Measurements from ENCODE around the gene EEPD1. TPM values are rescaled to one million over a fixed set of nuclear protein-coding genes. Genes with fewer than 3 reads are reported as not detected.
A peak's percentile ranks its signal among the peaks of the same experiment; 100 is the strongest.

Gene EEPD1
- total and polyA plus RNA-seq, 4 donors: 2.3 to 12.3 (median 7.1) TPM

GRCh38 chr7:36154255-36155212, 1.5 kb downstream of the EEPD1 start:
- H3K27ac ChIP-seq (ENCODE audit: low read depth in 1 of 2, low read length in 2 of 2): peak overlapping the region; percentile 93 to 95

GRCh38 chr7:36155811-36156361, 2.8 kb downstream of the EEPD1 start:
- peak; percentile 40 for DNase-seq (ENCODE audit: low spot score)
- peak overlapping the region; percentile 64 to 69 for H3K27ac ChIP-seq (ENCODE audit: low read depth in 1 of 2, low read length in 2 of 2)
- peaks cover 14 to 72% (median 54%) of the 10 kb centered on the region in 4 donors for H3K4me1 ChIP-seq (ENCODE audit: control insufficient read depth in 4 of 4, insufficient read depth in 4 of 4, low read length in 3 of 4)
- peak overlapping the region; percentile 73 to 85 (median 81) for H3K4me3 ChIP-seq (ENCODE audit: low read depth in 1 of 3, low read length in 3 of 3)
- TF ChIP-seq FOXA2 (IDR thresholded peaks at IDR 0.05) (no peak), MAX (IDR thresholded peaks at IDR 0.05) (peak; percentile 49), SP1 (IDR thresholded peaks at IDR 0.05) (peak; percentile 76), ATF3 (IDR thresholded peaks at IDR 0.05) (peak; percentile 57), YY1 (IDR thresholded peaks at IDR 0.05) (peak; percentile 57), RXRA (IDR thresholded peaks at IDR 0.05) (peak; percentile 96 to 97), ZBTB33 (IDR thresholded peaks at IDR 0.05) (no peak), CTCF (IDR thresholded peaks at IDR 0.05; ENCODE audit: low read depth, low read length, missing input control) (no peak), EGR1 (IDR thresholded peaks at IDR 0.05; ENCODE audit: low read depth in 2 of 2) (no peak), TAF1 (conservative IDR thresholded peaks at IDR 0.05) (no peak), GABPA (IDR thresholded peaks at IDR 0.05 in 1 of 2, conservative IDR thresholded peaks at IDR 0.05 in 1 of 2) (no peak), JUND (IDR thresholded peaks at IDR 0.05) (peak; percentile 59 to 75), REST (IDR thresholded peaks at IDR 0.05) (peak; percentile 55), HNF4A (conservative IDR thresholded peaks at IDR 0.05) (peak; percentile 60 to 83), FOXA1 (IDR thresholded peaks at IDR 0.05) (no peak), RAD21 (IDR thresholded peaks at IDR 0.05) (peak; percentile 64 to 75), HNF4G (IDR thresholded peaks at IDR 0.05) (peak; percentile 14), NR2F2 (IDR thresholded peaks at IDR 0.05) (peak; percentile 25)
- no peaks in the 10 kb centered on the region for H3K36me3 ChIP-seq (ENCODE audit: control insufficient read depth in 4 of 4, insufficient read depth in 3 of 4, low read depth in 1 of 4, low read length in 3 of 4)
- H3K27me3 ChIP-seq (ENCODE audit: control insufficient read depth in 4 of 4, insufficient read depth in 4 of 4, low read length in 3 of 4): no peaks in the 10 kb centered on the region
- 10% methylated on average over 12 of the region's 12 CpGs for WGBS
- no peaks in the 10 kb centered on the region for H3K9me3 ChIP-seq (ENCODE audit: control insufficient read depth in 4 of 4, low read length in 3 of 4)
- peak overlapping the region; percentile 62 to 85 for H3K9ac ChIP-seq (ENCODE audit: low read depth in 1 of 2, low read length in 2 of 2)

More at GRCh38 chr7:36154255-36155212, 1.5 kb downstream of the EEPD1 start:
- Histone ChIP-seq H3K9ac (ENCODE audit: low read depth in 1 of 2, low read length in 2 of 2) (peak overlapping the region; percentile 89 to 93), H3K4me3 (ENCODE audit: low read depth in 1 of 3, low read length in 3 of 3) (peak overlapping the region; percentile 73 to 85 (median 81)), H3K4me1 (ENCODE audit: control insufficient read depth in 4 of 4, insufficient read depth in 4 of 4, low read length in 3 of 4) (peaks cover 12 to 83% (median 61%) of the 10 kb centered on the region in 4 donors), H3K36me3 (ENCODE audit: control insufficient read depth in 4 of 4, insufficient read depth in 3 of 4, low read depth in 1 of 4, low read length in 3 of 4) (no peaks in the 10 kb centered on the region), H3K27me3 (ENCODE audit: control insufficient read depth in 4 of 4, insufficient read depth in 4 of 4, low read length in 3 of 4) (no peaks in the 10 kb centered on the region), H3K9me3 (ENCODE audit: control insufficient read depth in 4 of 4, low read length in 3 of 4) (no peaks in the 10 kb centered on the region)
- WGBS: 45% methylated on average over 44 of the region's 44 CpGs
- no peak for DNase-seq (ENCODE audit: low spot score)
- no peak for TF ChIP-seq TAF1 (conservative IDR thresholded peaks at IDR 0.05)
- peak in 1 of 2 donors; percentile 11 for TF ChIP-seq RAD21 (IDR thresholded peaks at IDR 0.05)
- TF ChIP-seq MAX (IDR thresholded peaks at IDR 0.05): no peak

All from liver (tissue), 9 donors.